ENCODE results near the gene RFX8. TPM values are rescaled to one million over a fixed set of nuclear protein-coding genes. Genes with fewer than 3 reads are reported as not detected.

RFX8 gene
- total RNA-seq, 4 donors from 2014 or later: 2.6 to 3.9 TPM; not detected in 2

DNA sequence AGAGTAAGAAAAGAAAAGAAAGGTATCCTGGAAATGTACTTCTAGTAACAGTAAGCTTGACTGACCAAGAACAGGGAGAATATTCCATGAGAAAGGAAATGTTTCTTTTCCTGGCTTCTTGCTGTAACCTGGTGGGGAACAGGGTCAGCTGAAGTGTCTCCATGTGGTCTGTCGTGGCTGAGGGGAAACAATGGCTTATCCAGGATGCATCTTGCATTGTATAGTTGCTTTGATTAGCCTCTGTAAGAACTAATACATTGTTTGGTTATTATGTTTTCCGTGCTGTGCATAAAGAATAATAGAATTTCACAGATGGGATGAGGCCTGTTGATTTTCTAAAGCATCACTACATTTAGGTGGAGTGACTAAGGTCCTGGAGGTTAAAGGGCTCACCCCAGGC, 92.5 kb downstream of the RFX8 start:
- DNase-seq (ENCODE audit: low spot score): no peak
- no peak for ATAC-seq (ENCODE audit: low FRiP score)
- TF ChIP-seq CTCF (IDR thresholded peaks at IDR 0.05): no peak

GRCh38 chr2:101380376-101380775, 94.5 kb downstream of the RFX8 start:
- DNase-seq (ENCODE audit: low spot score) (no peak), ATAC-seq (ENCODE audit: low FRiP score) (peak; percentile 32)
- TF ChIP-seq CTCF (IDR thresholded peaks at IDR 0.05): no peak

GRCh38 chr2:101379091-101379490, 95.8 kb downstream of the RFX8 start:
- TF ChIP-seq CTCF (IDR thresholded peaks at IDR 0.05): no peak
- ATAC-seq (ENCODE audit: low FRiP score) (no peak), DNase-seq (ENCODE audit: low spot score) (no peak)

DNA sequence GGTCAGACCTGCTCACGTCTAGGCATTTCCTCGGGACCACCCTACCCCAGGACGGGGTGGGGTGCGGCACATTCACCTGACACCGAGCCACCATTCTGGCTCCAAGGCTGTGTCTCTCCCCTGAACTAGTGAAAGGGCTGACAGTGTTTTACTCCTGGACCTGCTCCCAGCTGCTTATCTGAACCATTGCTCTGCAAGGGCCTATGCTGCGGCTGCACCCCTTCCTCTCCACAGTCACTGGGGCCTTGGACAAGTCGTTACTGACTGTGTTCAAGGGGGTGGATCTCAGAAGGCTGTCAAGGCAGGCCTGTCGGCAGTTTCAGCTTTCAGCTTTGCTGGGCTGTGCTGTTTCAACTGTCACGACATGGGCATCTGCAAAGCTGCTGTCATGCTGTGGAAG, 99.3 kb downstream of the RFX8 start:
- no peak for TF ChIP-seq CTCF (IDR thresholded peaks at IDR 0.05)
- ATAC-seq (ENCODE audit: low FRiP score) (no peak), DNase-seq (ENCODE audit: low spot score) (no peak)

GRCh38 chr2:101374821-101375561, 99.9 kb downstream of the RFX8 start:
- no peak for DNase-seq (ENCODE audit: low spot score)
- TF ChIP-seq CTCF (IDR thresholded peaks at IDR 0.05): no peak
- ATAC-seq (ENCODE audit: low FRiP score): no peak

GRCh38 chr2:101372792-101373191, 102.1 kb downstream of the RFX8 start:
- ATAC-seq (ENCODE audit: low FRiP score) (no peak), DNase-seq (ENCODE audit: low spot score) (no peak)
- no peak for TF ChIP-seq CTCF (IDR thresholded peaks at IDR 0.05)

DNA sequence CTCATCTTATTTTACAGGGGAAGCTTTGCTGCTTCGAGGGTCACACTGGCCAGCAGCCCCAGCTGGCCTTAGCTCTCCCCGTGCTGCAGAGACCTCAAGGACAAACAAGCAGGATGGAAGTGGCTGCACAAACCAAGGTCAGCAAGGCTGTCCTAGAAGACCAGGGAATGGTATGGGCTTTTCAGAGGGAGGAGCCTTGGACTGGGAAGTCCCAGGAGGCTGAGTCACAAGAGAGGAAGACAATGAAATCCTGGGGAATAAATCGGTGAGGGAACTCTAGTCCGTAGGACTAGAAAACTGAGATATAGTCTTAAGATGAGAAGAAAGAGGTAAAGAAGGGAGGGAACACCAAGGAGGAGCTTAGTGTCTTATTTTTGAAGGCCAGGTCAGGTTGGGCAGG, 103.3 kb downstream of the RFX8 start:
- no peak for ATAC-seq (ENCODE audit: low FRiP score)
- TF ChIP-seq CTCF (IDR thresholded peaks at IDR 0.05): no peak
- no peak for DNase-seq (ENCODE audit: low spot score)
